Measurements from ENCODE around the gene CTNNA3. TPM values are rescaled to one million over a fixed set of nuclear protein-coding genes. Genes with fewer than 3 reads are reported as not detected.
A peak's percentile ranks its signal among the peaks of the same experiment; 100 is the strongest.
"Not testable (repeated sequence)": the region's sequence is repeated elsewhere in the genome, so short reads cannot be mapped to it uniquely, and the experiment has no call there.

CTNNA3 gene
- polyA plus RNA-seq, 6 donors from 2014 or later = 0.38 to 1.2 TPM; not detected in 4

- Mint-ChIP-seq H3K27ac (no peak overlapping the region), H3K36me3 (no peaks in the 10 kb centered on the region), H3K27me3 (no peaks in the 10 kb centered on the region), H3K9me3 (peaks cover 0 to 18% (median 7%) of the 10 kb centered on the region in 7 donors), H3K4me1 (no peaks in the 10 kb centered on the region), H3K4me3 (no peak overlapping the region)
- no peak for DNase-seq
- no peak for ATAC-seq (ENCODE audit: low read depth in 2 of 2)
Measured at GRCh38 chr10:67550838-67551402, 145.1 kb downstream of the CTNNA3 start.

GRCh38 chr10:67550046-67550445 is 145.9 kb downstream of the CTNNA3 start:
- Mint-ChIP-seq H3K36me3 (no peaks in the 10 kb centered on the region), H3K4me1 (no peaks in the 10 kb centered on the region), H3K9me3 (peaks cover 0 to 17% (median 7%) of the 10 kb centered on the region in 7 donors), H3K27me3 (no peaks in the 10 kb centered on the region), H3K27ac (no peak overlapping the region), H3K4me3 (no peak overlapping the region)
- DNase-seq (no peak), ATAC-seq (ENCODE audit: low read depth in 2 of 2) (no peak)

GRCh38 chr10:67549390-67549789 is 146.6 kb downstream of the CTNNA3 start:
- ATAC-seq (ENCODE audit: low read depth in 2 of 2) = no peak
- H3K27ac Mint-ChIP-seq = no peak overlapping the region
- DNase-seq = no peak
- H3K36me3 Mint-ChIP-seq = no peaks in the 10 kb centered on the region
- H3K27me3 Mint-ChIP-seq = no peaks in the 10 kb centered on the region
- no peaks in the 10 kb centered on the region for H3K4me1 Mint-ChIP-seq
- H3K4me3 Mint-ChIP-seq = no peak overlapping the region
- H3K9me3 Mint-ChIP-seq = peaks cover 0 to 13% (median 7%) of the 10 kb centered on the region in 7 donors

- Mint-ChIP-seq H3K27me3 (peaks cover 0 to 3% (median 0%) of the 10 kb centered on the region in 3 donors), H3K27ac (no peak overlapping the region), H3K4me3 (no peak overlapping the region), H3K9me3 (no peaks in the 10 kb centered on the region), H3K4me1 (no peaks in the 10 kb centered on the region), H3K36me3 (no peaks in the 10 kb centered on the region)
- no peak for ATAC-seq (ENCODE audit: low read depth in 2 of 2)
- DNase-seq = no peak
Measured at GRCh38 chr10:67541411-67541810, 154.6 kb downstream of the CTNNA3 start.

GRCh38 chr10:67539312-67539711 is 156.7 kb downstream of the CTNNA3 start:
- DNase-seq (no peak), ATAC-seq (ENCODE audit: low read depth in 2 of 2) (no peak)
- no peak overlapping the region for H3K4me3 Mint-ChIP-seq
- H3K36me3 Mint-ChIP-seq = no peaks in the 10 kb centered on the region
- no peak overlapping the region for H3K27ac Mint-ChIP-seq
- no peaks in the 10 kb centered on the region for H3K4me1 Mint-ChIP-seq
- no peaks in the 10 kb centered on the region for H3K9me3 Mint-ChIP-seq
- peaks cover 0 to 3% (median 0%) of the 10 kb centered on the region in 3 donors for H3K27me3 Mint-ChIP-seq

GRCh38 chr10:67537906-67538305 is 158.1 kb downstream of the CTNNA3 start:
- H3K4me3 Mint-ChIP-seq = no peak overlapping the region
- peaks cover 0 to 3% (median 0%) of the 10 kb centered on the region in 3 donors for H3K27me3 Mint-ChIP-seq
- H3K36me3 Mint-ChIP-seq = no peaks in the 10 kb centered on the region
- no peaks in the 10 kb centered on the region for H3K9me3 Mint-ChIP-seq
- no peak overlapping the region for H3K27ac Mint-ChIP-seq
- no peaks in the 10 kb centered on the region for H3K4me1 Mint-ChIP-seq
- no peak for DNase-seq
- no peak for ATAC-seq (ENCODE audit: low read depth in 2 of 2)

GRCh38 chr10:67533376-67533775 is 162.6 kb downstream of the CTNNA3 start:
- H3K27me3 Mint-ChIP-seq = peaks cover 0 to 20% (median 0%) of the 10 kb centered on the region in 3 donors
- H3K9me3 Mint-ChIP-seq = peaks cover 0 to 3% (median 0%) of the 10 kb centered on the region in 7 donors
- DNase-seq = no peak
- H3K36me3 Mint-ChIP-seq = no peaks in the 10 kb centered on the region
- H3K4me3 Mint-ChIP-seq = peak overlapping the region in 1 of 8 donors; percentile 4
- no peak for ATAC-seq (ENCODE audit: low read depth in 2 of 2)
- no peak overlapping the region for H3K27ac Mint-ChIP-seq
- no peaks in the 10 kb centered on the region for H3K4me1 Mint-ChIP-seq

- not testable (repeated sequence) for H3K4me1 Mint-ChIP-seq; ATAC-seq (ENCODE audit: low read depth in 2 of 2); H3K9me3 Mint-ChIP-seq; DNase-seq; H3K4me3 Mint-ChIP-seq; H3K36me3 Mint-ChIP-seq; H3K27ac Mint-ChIP-seq
- peaks cover 0 to 23% (median 0%) of the 10 kb centered on the region in 3 donors for H3K27me3 Mint-ChIP-seq
Measured at GRCh38 chr10:67530990-67531389, 165.0 kb downstream of the CTNNA3 start.

GRCh38 chr10:67527351-67527750 is 168.6 kb downstream of the CTNNA3 start:
- Mint-ChIP-seq H3K36me3 (no peaks in the 10 kb centered on the region), H3K4me1 (no peaks in the 10 kb centered on the region), H3K27ac (no peak overlapping the region), H3K27me3 (peaks cover 0 to 26% (median 0%) of the 10 kb centered on the region in 3 donors), H3K9me3 (peaks cover 0 to 3% (median 0%) of the 10 kb centered on the region in 7 donors), H3K4me3 (no peak overlapping the region)
- DNase-seq (no peak), ATAC-seq (ENCODE audit: low read depth in 2 of 2) (no peak)

- peaks cover 0 to 8% (median 5%) of the 10 kb centered on the region in 3 donors for H3K27me3 Mint-ChIP-seq
- no peak for DNase-seq
- no peaks in the 10 kb centered on the region for H3K9me3 Mint-ChIP-seq
- no peak overlapping the region for H3K27ac Mint-ChIP-seq
- H3K4me3 Mint-ChIP-seq = no peak overlapping the region
- ATAC-seq (ENCODE audit: low read depth in 2 of 2) = no peak
- no peaks in the 10 kb centered on the region for H3K4me1 Mint-ChIP-seq
- no peaks in the 10 kb centered on the region for H3K36me3 Mint-ChIP-seq
Measured at GRCh38 chr10:67521546-67521945, 174.4 kb downstream of the CTNNA3 start.

- H3K4me1 Mint-ChIP-seq = no peaks in the 10 kb centered on the region
- H3K27me3 Mint-ChIP-seq = peaks cover 0 to 8% (median 8%) of the 10 kb centered on the region in 3 donors
- no peak for ATAC-seq (ENCODE audit: low read depth in 2 of 2)
- H3K27ac Mint-ChIP-seq = no peak overlapping the region
- H3K4me3 Mint-ChIP-seq = no peak overlapping the region
- DNase-seq = peak; percentile 0
- H3K36me3 Mint-ChIP-seq = no peaks in the 10 kb centered on the region
- no peaks in the 10 kb centered on the region for H3K9me3 Mint-ChIP-seq
Measured at GRCh38 chr10:67520924-67521520, 175.0 kb downstream of the CTNNA3 start.

GRCh38 chr10:67519434-67519833 is 176.6 kb downstream of the CTNNA3 start:
- no peak overlapping the region for H3K4me3 Mint-ChIP-seq
- H3K27ac Mint-ChIP-seq = no peak overlapping the region
- no peaks in the 10 kb centered on the region for H3K36me3 Mint-ChIP-seq
- peaks cover 0 to 8% (median 8%) of the 10 kb centered on the region in 3 donors for H3K27me3 Mint-ChIP-seq
- H3K9me3 Mint-ChIP-seq = no peaks in the 10 kb centered on the region
- DNase-seq (no peak), ATAC-seq (ENCODE audit: low read depth in 2 of 2) (no peak)
- no peaks in the 10 kb centered on the region for H3K4me1 Mint-ChIP-seq

- no peak overlapping the region for H3K4me3 Mint-ChIP-seq
- no peaks in the 10 kb centered on the region for H3K9me3 Mint-ChIP-seq
Measured at GRCh38 chr10:67518756-67519155, 177.2 kb downstream of the CTNNA3 start.

GRCh38 chr10:67518043-67518442 is 178.0 kb downstream of the CTNNA3 start:
- DNase-seq = no peak
- H3K4me3 Mint-ChIP-seq = no peak overlapping the region
- H3K4me1 Mint-ChIP-seq = no peaks in the 10 kb centered on the region
- peaks cover 0 to 8% (median 7%) of the 10 kb centered on the region in 3 donors for H3K27me3 Mint-ChIP-seq
- H3K36me3 Mint-ChIP-seq = no peaks in the 10 kb centered on the region
- no peak for ATAC-seq (ENCODE audit: low read depth in 2 of 2)
- H3K9me3 Mint-ChIP-seq = no peaks in the 10 kb centered on the region
- H3K27ac Mint-ChIP-seq = no peak overlapping the region

More at GRCh38 chr10:67518756-67519155, 177.2 kb downstream of the CTNNA3 start:
- Mint-ChIP-seq H3K36me3 (no peaks in the 10 kb centered on the region), H3K27ac (no peak overlapping the region), H3K4me1 (no peaks in the 10 kb centered on the region), H3K27me3 (peaks cover 0 to 8% (median 8%) of the 10 kb centered on the region in 3 donors)
- no peak for DNase-seq
- no peak for ATAC-seq (ENCODE audit: low read depth in 2 of 2)
